Pons (tissue), 1 donor: ENCODE data around the gene KCNJ18.
"Not testable (repeated sequence)": the region's sequence is repeated elsewhere in the genome, so short reads cannot be mapped to it uniquely, and the experiment has no call there.

Source experiments
- DNase-seq: peaks from one replicate; pipeline ENCODE4 v3.0.0-alpha.2; 2016; ENCODE audit warnings: low spot score

Gene KCNJ18

DNA sequence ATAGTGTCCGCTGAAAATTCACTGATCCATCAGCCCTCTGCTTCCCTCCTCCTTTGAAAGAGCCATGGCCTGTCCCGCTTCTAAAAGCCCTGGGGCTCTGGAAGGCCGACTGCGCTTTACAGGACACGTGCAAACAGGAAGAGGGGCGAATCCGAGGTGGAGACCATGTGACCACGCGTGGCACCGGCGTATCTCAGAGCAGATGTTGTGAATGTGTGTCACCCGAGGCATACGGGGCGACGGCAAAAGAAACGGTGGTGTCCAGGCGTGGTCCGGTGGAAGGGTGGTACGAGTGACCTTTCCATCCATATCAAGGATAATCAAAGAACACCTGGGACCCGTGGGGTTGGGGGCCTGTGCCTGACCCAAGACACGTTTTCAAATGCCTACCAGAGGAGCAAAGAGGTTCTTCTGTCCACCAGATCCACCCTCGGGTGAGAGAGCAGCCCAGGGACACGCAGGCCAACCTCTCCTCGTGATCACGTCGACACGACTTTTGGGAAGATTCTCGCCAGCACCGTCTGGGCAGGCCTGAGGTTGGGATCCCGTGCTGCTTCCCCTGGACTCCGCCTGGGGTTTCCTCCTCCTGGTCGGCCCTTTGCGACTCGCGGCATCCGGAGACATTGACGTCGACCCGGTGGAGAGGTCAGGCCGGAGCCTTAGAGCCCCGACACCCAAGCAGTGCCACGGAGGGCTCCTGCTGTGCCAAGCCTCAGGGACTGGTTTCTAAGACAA is 7.1 kb upstream of the KCNJ18 start:
- not testable (repeated sequence) for DNase-seq

- DNase-seq: no peak
Observed at GRCh38 chr17:21686165-21687015, 5.9 kb upstream of the KCNJ18 start.

- no peak for DNase-seq
Observed at GRCh38 chr17:21687136-21687953, 5.0 kb upstream of the KCNJ18 start.

DNA sequence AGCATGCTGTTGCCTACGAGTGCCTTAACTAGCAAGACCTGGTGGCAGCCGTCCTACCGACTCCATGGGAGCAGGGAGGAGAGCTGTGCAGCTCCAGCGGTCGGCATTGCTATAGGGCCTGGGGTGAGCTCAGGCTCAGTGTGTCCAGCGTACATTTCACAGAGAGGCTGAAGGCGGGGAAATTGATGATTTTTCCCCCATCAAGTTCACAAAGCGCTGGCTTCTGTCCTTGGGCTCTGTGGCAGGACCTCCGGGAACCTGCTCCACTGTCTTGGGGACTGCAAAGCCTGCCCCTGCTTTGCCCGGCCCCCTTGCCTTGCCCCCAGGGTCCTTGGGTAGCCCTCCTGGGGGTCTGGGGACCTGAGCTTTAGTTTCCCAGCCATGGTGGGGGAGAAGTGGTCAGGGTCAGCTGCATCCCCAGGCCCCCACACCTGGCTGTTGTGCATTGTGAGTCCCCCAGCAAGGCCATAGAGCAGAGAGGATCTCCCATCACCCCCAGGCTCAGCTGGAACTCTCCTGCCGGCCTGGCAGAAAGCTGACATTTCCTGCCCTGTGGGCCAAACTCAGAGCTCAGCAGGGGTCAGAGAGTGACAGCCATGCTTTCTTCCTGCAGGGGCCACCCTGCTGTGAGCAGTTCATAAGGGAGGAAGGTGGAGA is 3.9 kb upstream of the KCNJ18 start:
- DNase-seq: no peak

DNA sequence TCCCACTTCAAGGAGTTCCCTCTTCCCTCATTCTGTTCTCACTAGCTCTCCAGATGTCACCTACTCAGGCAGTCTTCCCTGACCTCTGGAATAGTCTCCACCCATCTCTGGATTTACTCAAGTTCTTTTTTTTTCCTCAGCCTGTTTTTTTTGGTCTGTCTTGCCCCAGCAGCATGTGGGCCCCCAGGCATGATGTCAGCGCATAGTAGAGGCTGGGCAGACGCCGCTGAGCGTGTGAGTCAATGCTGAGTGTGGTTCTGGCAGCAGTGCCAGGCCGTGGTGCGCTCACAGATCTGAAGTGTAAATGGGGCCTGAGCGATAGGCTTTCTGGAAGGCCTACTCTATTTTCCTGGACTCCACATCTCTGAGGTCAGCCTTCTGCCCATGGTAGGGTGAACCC is 2.7 kb upstream of the KCNJ18 start:
- DNase-seq: no peak

DNA sequence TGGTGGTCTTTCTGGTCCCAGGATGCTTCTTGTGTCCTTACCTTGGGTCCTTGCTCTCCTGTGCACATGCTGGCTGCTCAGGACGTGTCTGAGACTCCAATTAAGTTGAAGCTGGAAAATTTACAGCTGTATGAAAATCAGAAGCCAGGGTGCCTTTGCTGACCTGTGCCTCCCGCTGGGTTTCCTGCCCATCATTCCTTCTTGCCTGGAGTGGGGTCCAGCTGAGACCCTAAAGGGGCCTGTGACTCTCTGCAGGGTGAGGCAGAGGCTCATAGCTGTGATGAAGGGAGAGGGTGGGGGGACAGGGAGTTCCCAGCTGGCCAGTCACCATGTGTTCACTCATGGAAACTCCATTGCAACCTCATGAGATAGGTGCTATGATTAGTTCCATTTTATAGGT is 1.5 kb upstream of the KCNJ18 start:
- DNase-seq: not testable (repeated sequence)

DNA sequence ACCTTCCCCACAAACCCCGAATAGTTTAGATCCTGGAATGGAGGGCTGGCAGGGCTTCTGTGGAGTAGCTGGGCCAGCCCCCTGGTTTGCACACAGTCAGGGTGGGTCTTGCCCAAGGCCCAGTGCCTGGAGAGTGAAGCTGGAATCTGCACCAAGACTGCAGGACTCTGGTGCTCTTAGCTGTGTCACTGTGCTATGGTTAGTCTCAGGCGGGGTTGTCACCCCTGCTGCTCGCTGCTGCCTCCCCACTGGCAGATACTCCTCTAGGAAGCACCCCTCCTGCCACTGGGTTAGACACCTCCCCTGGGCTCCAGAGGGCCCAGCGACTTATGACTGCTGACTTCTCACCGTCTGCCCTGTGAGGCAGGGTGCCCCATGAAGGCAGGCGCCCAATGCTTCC is 842 bp upstream of the KCNJ18 start:
- not testable (repeated sequence) for DNase-seq

- DNase-seq: not testable (repeated sequence)
Observed at GRCh38 chr17:21692704-21693065, 362 bp downstream of the KCNJ18 start.

- not testable (repeated sequence) for DNase-seq
Observed at GRCh38 chr17:21693391-21693796, 1.1 kb downstream of the KCNJ18 start.

- DNase-seq: not testable (repeated sequence)
Observed at GRCh38 chr17:21693937-21694336, 1.6 kb downstream of the KCNJ18 start.

GRCh38 chr17:21696227-21696626 is 3.9 kb downstream of the KCNJ18 start:
- not testable (repeated sequence) for DNase-seq

DNA sequence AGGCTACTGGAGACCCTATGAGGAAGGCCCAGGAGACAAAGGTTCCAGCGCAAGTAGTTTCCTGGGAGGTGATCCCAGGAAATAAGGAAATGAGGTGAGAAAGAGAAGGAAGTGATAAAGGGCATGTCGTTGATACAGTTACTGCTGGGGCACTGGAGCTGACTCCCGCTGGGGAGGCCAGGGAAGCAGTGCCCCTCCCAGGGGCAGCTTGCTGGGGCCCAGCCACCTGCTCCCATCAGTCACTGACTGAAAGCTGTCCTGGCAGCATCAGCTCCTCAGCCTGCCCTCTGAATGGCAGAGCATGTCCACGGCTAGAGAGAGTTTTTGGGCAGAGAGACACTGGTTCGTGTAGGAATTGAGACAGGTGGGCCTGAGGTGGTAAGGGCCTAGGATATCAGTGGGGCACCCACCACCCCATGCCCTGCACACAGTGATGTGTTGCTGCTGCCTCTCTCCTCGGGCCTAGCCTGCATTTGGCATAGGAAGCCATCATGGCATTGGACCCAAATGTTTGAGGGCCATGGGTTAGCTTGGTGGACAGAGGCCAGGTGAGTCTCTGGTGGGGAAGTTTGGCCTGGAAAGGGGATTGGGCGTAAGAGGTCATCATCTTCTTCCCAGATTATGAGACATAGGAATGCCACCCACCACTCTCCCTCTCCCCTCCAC is 4.7 kb downstream of the KCNJ18 start:
- DNase-seq: not testable (repeated sequence)

DNA sequence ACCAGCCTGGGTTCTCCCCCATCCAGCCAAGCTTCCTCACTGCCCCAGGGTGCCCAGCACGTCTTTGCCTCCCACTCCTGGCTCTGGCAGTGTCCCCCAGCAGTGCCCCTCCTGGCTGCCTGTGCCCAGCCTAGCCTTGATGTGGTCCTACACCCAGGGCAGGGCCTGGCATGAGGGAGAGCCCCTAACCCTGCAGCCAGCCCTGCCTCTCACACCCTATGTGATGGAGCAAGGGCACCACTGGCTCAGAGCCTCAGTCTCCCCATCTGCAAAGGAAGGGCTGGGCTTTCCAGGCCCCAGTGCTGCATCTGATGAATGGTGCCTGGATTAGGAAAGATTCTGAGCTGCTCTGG is 5.2 kb downstream of the KCNJ18 start:
- DNase-seq: not testable (repeated sequence)

GRCh38 chr17:21698437-21699075 is 6.2 kb downstream of the KCNJ18 start:
- not testable (repeated sequence) for DNase-seq

- DNase-seq: not testable (repeated sequence)
Observed at GRCh38 chr17:21699124-21699523, 6.8 kb downstream of the KCNJ18 start.

GRCh38 chr17:21699573-21700236 is 7.4 kb downstream of the KCNJ18 start:
- DNase-seq: not testable (repeated sequence)

DNA sequence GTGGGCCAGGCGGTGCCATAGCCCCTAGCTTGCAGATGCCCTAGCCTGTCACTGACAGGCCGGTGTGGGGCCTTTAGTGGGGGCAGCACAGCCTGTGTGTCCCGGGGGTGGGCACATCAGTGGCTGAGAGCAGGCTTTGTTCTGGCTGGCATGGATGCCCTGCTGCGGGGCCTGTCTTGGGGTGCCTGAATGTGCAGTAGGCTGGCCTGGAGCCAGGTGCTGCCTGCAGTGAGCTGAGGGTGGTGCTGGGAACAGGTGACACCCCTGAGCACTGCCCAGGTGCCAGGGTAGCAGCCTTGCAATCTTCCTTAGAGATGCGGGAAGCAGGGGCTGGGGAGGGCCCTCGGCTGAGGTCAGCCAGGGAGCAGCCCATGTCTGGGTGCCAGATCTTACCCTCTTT is 8.8 kb downstream of the KCNJ18 start:
- not testable (repeated sequence) for DNase-seq

- DNase-seq: not testable (repeated sequence)
Observed at GRCh38 chr17:21702029-21702428, 9.7 kb downstream of the KCNJ18 start.

DNA sequence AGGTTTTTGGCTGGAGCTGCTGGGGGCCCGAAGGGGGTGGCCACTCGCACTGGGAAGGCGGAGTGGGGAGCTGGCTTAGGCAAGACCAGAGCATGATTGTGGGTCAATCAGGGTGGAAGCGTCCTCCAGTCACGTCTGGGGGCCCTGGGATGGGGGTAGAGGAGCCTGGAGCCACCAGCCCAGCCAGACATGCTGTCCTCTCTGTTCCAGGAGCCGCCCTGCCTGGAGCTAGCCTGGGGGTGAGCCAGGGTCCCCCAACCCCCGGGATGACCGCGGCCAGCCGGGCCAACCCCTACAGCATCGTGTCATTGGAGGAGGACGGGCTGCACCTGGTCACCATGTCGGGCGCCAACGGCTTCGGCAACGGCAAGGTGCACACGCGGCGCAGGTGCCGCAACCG is 10.2 kb downstream of the KCNJ18 start:
- DNase-seq: not testable (repeated sequence)

DNA sequence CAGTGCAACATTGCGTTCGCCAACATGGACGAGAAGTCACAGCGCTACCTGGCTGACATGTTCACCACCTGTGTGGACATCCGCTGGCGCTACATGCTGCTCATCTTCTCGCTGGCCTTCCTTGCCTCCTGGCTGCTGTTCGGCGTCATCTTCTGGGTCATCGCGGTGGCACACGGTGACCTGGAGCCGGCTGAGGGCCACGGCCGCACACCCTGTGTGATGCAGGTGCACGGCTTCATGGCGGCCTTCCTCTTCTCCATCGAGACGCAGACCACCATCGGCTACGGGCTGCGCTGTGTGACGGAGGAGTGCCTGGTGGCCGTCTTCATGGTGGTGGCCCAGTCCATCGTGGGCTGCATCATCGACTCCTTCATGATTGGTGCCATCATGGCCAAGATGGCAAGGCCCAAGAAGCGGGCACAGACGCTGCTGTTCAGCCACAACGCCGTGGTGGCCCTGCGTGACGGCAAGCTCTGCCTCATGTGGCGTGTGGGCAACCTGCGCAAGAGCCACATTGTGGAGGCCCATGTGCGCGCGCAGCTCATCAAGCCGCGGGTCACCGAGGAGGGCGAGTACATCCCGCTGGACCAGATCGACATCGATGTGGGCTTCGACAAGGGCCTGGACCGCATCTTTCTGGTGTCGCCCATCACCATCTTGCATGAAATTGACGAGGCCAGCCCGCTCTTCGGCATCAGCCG is 10.8 kb downstream of the KCNJ18 start:
- not testable (repeated sequence) for DNase-seq
